ENCODE measurements around the gene KDM5D. TPM values are rescaled to one million over a fixed set of nuclear protein-coding genes. Genes with fewer than 3 reads are reported as not detected.

The KDM5D gene
- total RNA-seq, result not detected in 2 replicates

GRCh38 chrY:19744381-19745378 is at the start of gene KDM5D:
KDM5D (minus strand) TSS chrY:19744726; CDS start chrY:19744534, 192 bp downstream.
- no peak for DNase-seq (ENCODE audit: extremely low read depth, low read depth, low spot score)

GRCh38 chrY:19768375-19768774 is 23.8 kb upstream of the KDM5D start:
- DNase-seq (ENCODE audit: extremely low read depth, low read depth, low spot score), result no peak

GRCh38 chrY:19743331-19743730 is 1.2 kb downstream of the KDM5D start:
- no peak for DNase-seq (ENCODE audit: extremely low read depth, low read depth, low spot score)

GRCh38 chrY:19742153-19742552 is 2.4 kb downstream of the KDM5D start:
- no peak for DNase-seq (ENCODE audit: extremely low read depth, low read depth, low spot score)

GRCh38 chrY:19734425-19734824 is 10.1 kb downstream of the KDM5D start:
- DNase-seq (ENCODE audit: extremely low read depth, low read depth, low spot score), result no peak

GRCh38 chrY:19717950-19718349 is 26.6 kb downstream of the KDM5D start:
- DNase-seq (ENCODE audit: extremely low read depth, low read depth, low spot score), result no peak

GRCh38 chrY:19717146-19717545 is 27.4 kb downstream of the KDM5D start:
- no peak for DNase-seq (ENCODE audit: extremely low read depth, low read depth, low spot score)

- DNase-seq (ENCODE audit: extremely low read depth, low read depth, low spot score), result no peak
Measured at GRCh38 chrY:19715226-19715625, 29.3 kb downstream of the KDM5D start.

- DNase-seq (ENCODE audit: extremely low read depth, low read depth, low spot score), result no peak
Measured at GRCh38 chrY:19713430-19713829, 31.1 kb downstream of the KDM5D start.

GRCh38 chrY:19706273-19706672 is 38.3 kb downstream of the KDM5D start:
- DNase-seq (ENCODE audit: extremely low read depth, low read depth, low spot score), result no peak

GRCh38 chrY:19698495-19698894 is 46.0 kb downstream of the KDM5D start:
- no peak for DNase-seq (ENCODE audit: extremely low read depth, low read depth, low spot score)

- DNase-seq (ENCODE audit: extremely low read depth, low read depth, low spot score), result no peak
Measured at GRCh38 chrY:19680821-19681220, 63.7 kb downstream of the KDM5D start.
